NB4 (cell line): ENCODE measurements around the gene LIN28B.
"Not testable (repeated sequence)": the region's sequence is repeated elsewhere in the genome, so short reads cannot be mapped to it uniquely, and the experiment has no call there.

ENCODE experiments used
- DNase-seq: peaks from one replicate; pipeline ENCODE4 v3.0.0; 2010; ENCODE audit warnings: low read depth
- H3K4me3 ChIP-seq: one replicate; pipeline ENCODE4 v1.5.1; 2011; ENCODE audit warnings: mild to moderate bottlenecking, low read depth, low read length, moderate library complexity
- MYC ChIP-seq: IDR thresholded peaks from 2 replicates; pipeline ENCODE4 v1.6.1; 2011; ENCODE audit warnings: low read depth, low read length
- POLR2A ChIP-seq: IDR thresholded peaks from 2 replicates; pipeline ENCODE4 v1.6.1; 2011; ENCODE audit warnings: mild to moderate bottlenecking; ENCODE audit not compliant: insufficient read length; ENCODE audit errors: extremely low read depth
- TF ChIP-seq, protein P1 (sequence below): IDR thresholded peaks from one replicate; pipeline ENCODE4 v1.5.1; 2012; ENCODE audit warnings: low read depth, low read length
- TF ChIP-seq, protein P2 (sequence below): IDR thresholded peaks from 2 replicates; pipeline ENCODE4 v1.6.1; 2011; ENCODE audit warnings: low read depth, low read length

LIN28B gene

DNA sequence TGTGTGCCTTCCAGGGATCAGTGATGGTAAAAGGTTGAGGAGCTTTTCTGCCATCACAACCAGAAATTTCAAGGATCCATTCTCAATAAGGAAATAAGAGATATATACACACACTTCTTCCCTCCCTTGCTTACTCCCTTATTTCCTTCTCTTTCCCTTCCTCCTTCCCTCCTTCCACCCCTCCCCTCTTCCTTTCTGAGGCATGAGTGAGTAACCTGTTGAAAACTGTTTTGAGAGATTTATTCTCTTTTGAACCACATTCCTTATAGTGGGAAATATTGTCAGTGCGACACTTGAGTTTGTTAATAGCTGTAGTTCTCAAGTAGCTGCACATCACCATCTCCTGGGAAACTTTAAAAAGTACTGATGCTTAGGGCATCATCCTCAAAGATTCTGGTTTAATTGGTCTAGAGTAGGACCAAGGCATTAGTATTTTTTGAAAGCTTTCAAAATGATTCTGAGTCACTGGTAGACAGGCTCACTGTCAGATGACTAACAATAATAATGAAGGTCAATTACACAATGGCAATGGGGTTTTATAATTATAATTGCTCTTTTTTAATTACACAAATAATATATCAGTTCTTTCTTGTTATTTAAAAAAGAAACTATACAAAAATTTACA, 113.0 kb downstream of the LIN28B start:
- H3K4me3 ChIP-seq: no peak overlapping the region
- no peak for DNase-seq
- TF ChIP-seq, protein P1, sequence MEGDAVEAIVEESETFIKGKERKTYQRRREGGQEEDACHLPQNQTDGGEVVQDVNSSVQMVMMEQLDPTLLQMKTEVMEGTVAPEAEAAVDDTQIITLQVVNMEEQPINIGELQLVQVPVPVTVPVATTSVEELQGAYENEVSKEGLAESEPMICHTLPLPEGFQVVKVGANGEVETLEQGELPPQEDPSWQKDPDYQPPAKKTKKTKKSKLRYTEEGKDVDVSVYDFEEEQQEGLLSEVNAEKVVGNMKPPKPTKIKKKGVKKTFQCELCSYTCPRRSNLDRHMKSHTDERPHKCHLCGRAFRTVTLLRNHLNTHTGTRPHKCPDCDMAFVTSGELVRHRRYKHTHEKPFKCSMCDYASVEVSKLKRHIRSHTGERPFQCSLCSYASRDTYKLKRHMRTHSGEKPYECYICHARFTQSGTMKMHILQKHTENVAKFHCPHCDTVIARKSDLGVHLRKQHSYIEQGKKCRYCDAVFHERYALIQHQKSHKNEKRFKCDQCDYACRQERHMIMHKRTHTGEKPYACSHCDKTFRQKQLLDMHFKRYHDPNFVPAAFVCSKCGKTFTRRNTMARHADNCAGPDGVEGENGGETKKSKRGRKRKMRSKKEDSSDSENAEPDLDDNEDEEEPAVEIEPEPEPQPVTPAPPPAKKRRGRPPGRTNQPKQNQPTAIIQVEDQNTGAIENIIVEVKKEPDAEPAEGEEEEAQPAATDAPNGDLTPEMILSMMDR: no peak
- no peak for TF ChIP-seq POLR2A
- TF ChIP-seq, protein P2, sequence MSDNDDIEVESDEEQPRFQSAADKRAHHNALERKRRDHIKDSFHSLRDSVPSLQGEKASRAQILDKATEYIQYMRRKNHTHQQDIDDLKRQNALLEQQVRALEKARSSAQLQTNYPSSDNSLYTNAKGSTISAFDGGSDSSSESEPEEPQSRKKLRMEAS: no peak

DNA sequence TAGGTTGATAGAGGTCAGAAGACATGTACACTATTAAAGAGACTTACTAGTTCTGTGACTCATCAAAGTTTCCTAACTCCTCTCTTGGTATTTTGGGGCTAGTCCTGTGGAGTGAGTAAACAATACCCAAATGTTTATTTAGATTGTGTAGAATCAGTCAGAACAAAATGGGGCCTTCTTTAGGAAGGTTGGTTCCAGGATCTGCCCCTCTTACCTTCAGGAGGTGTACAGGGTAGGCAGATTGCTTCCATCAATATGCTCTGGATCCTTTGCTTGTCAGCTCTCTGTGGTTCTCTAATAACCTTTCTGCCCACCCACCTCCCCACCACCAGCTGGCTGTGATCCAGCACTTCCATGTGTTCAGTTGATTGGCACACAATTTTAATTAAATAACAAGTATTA, 115.9 kb downstream of the LIN28B start:
- DNase-seq: peak; percentile 35
- no peak overlapping the region for H3K4me3 ChIP-seq
- TF ChIP-seq, protein P1: no peak
- TF ChIP-seq POLR2A (no peak), MYC (no peak)
- TF ChIP-seq, protein P2: no peak

DNA sequence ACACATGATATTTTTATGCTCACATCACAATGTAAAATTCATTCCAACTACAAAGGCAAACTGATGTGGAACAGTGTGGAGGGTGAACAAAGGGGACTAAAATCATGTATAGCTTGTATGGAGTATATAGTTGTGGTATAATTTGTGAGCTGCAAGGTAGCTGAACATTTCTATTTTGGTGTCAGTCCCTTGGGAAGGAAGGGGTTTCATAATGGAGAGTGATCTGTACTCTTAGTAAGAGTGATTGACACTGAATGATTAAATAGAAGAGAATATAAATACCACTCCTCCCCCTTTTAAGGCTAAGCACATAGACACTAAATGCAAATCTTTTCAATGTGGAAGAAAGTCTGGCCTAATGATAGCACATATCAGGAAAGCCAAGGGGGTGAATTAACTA, 118.3 kb downstream of the LIN28B start:
- no peak for DNase-seq
- no peak for TF ChIP-seq MYC
- TF ChIP-seq POLR2A: no peak
- TF ChIP-seq, protein P1: no peak
- TF ChIP-seq, protein P2: no peak

DNA sequence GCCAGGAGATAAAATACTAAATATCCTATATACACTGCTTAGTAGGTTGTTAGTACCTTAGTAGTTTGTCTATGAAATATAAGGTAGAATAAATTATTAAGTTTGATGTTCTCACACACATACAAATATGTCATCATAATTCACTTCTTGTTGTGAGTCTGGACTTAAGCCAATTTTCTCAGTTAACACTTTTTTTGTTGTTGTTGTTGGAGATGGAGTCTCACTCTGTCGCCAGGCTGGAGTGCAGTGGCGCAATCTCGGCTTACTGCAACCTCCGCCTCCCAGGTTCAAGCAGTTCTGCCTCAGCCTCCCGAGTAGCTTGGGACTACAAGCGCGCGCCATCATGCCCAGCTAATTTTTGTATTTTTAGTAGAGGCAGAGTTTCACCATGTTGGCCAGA, 119.5 kb downstream of the LIN28B start:
- not testable (repeated sequence) for DNase-seq, H3K4me3 ChIP-seq

More for the DNA sequence above, 118.3 kb downstream of the LIN28B start:
- H3K4me3 ChIP-seq: no peak overlapping the region

DNA sequence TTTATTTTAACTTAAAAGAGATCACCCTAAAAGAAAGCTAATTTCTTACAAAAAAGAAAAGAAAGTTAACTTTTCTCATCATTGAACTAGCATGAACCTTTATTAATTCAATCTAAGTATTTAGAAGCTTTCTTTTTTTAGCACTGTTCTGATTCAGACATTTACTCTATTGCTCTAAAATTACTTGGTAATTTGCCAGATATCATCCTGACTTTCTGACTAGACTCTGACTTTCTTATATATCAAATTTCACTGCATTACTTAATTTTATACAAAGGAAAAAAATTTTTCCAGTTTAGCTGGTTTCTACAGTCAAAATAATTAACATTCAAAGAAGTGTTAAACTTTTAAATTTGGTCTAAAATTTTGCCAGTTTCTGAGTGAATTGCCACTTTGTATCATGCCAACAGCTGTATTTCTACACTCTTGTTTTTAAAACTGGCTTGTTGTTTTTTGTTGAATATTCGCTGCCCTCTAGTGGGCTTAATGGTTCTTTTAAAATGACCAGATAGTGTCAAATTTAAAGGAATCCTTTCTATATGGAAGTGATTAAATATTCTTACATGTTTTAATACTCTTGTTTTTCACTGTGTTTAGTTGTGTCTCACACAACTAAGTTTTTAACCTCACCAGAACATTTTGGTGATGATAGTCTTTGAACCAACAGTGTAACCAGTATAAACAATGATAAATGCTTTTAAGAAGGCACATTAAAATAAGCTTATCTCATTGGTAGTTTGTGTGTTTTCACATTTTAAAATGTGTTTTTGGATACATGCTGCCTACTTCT, 120.9 kb downstream of the LIN28B start:
- TF ChIP-seq, protein P1: peak; percentile 34
- TF ChIP-seq POLR2A: no peak
- DNase-seq: peak; percentile 61
- H3K4me3 ChIP-seq: no peak overlapping the region

DNA sequence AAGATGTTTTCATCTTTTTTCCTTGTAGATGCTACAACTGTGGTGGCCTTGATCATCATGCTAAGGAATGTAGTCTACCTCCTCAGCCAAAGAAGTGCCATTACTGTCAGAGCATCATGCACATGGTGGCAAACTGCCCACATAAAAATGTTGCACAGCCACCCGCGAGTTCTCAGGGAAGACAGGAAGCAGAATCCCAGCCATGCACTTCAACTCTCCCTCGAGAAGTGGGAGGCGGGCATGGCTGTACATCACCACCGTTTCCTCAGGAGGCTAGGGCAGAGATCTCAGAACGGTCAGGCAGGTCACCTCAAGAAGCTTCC, 121.4 kb downstream of the LIN28B start:
- H3K4me3 ChIP-seq: no peak overlapping the region
- TF ChIP-seq, protein P1: no peak
- TF ChIP-seq MYC (no peak), POLR2A (no peak)
- TF ChIP-seq, protein P2: no peak
- no peak for DNase-seq
